GM12892 (cell line): ENCODE results near the gene JADE3.

Experiments used
- POLR2A ChIP-seq: IDR thresholded peaks from 2 replicates; pipeline ENCODE4 v1.6.1; 2011; ENCODE audit warnings: low read depth, low read length, control low read depth
- POLR2AphosphoS5 ChIP-seq: IDR thresholded peaks from 2 replicates; pipeline ENCODE4 v1.6.1; 2011; ENCODE audit warnings: low read depth, low read length, control low read depth
- TAF1 ChIP-seq: IDR thresholded peaks from 2 replicates; pipeline ENCODE4 v1.6.1; 2011; ENCODE audit warnings: low read depth, mild to moderate bottlenecking, control low read depth, low read length, borderline replicate concordance

GRCh38 chrX:46992070-46992469 is 79.8 kb downstream of the JADE3 start:
- no peak for TF ChIP-seq POLR2AphosphoS5
- TF ChIP-seq TAF1: no peak
- no peak for TF ChIP-seq POLR2A
